GM12878 (cell line): ENCODE data around the gene ASAP2.

ENCODE experiments used
- CHD4 ChIP-seq: fragments of 200-600 bp; sonication (generic); IDR thresholded peaks from 2 replicates; pipeline ENCODE4 v1.6.1; 2016; ENCODE audit warnings: mild to moderate bottlenecking
- EZH2 ChIP-seq: IDR thresholded peaks from 2 replicates; pipeline ENCODE4 v1.6.1; 2012; ENCODE audit warnings: low read depth, mild to moderate bottlenecking, control low read depth, inconsistent platforms, low read length, borderline replicate concordance; ENCODE audit not compliant: control insufficient read depth
- FOXK2 ChIP-seq: fragments of 450-650 bp; IDR thresholded peaks from 2 replicates; pipeline ENCODE4 v1.6.1; 2017; ENCODE audit warnings: mild to moderate bottlenecking, moderate library complexity
- JUNB ChIP-seq: IDR thresholded peaks from 2 replicates; pipeline ENCODE4 v1.6.1; 2016; ENCODE audit warnings: antibody characterized with exemption, mild to moderate bottlenecking
- KDM1A ChIP-seq: fragments of 200-600 bp; sonication (generic); IDR thresholded peaks from 2 replicates; pipeline ENCODE4 v1.6.1; 2016; ENCODE audit warnings: borderline replicate concordance
- MTA2 ChIP-seq: fragments of 450-650 bp; IDR thresholded peaks from 2 replicates; pipeline ENCODE4 v1.6.1; 2016; ENCODE audit warnings: low read depth, mild to moderate bottlenecking, moderate library complexity
- MTA3 ChIP-seq: IDR thresholded peaks from 2 replicates; pipeline ENCODE4 v1.6.1; 2012; ENCODE audit warnings: low read length, inconsistent platforms, borderline replicate concordance
- NBN ChIP-seq: fragments of 450-650 bp; IDR thresholded peaks from 2 replicates; pipeline ENCODE4 v1.6.1; 2016
- RFX5 ChIP-seq: IDR thresholded peaks from 2 replicates; pipeline ENCODE4 v1.6.1; 2011; ENCODE audit warnings: low read depth, low read length, improper control_type of control experiment
- SREBF2 ChIP-seq: IDR thresholded peaks from 2 replicates; pipeline ENCODE4 v1.6.1; 2012; ENCODE audit warnings: mild to moderate bottlenecking, low read length
- ZNF274 ChIP-seq: IDR thresholded peaks from one replicate; pipeline ENCODE4 v1.8.0; 2011; ENCODE audit not compliant: insufficient read length, insufficient read depth
- TF ChIP-seq, protein P1 (sequence below): fragments of 450-650 bp; IDR thresholded peaks from 2 replicates; pipeline ENCODE4 v1.6.1; 2014; ENCODE audit warnings: mild to moderate bottlenecking
- TF ChIP-seq, protein P2 (sequence below): IDR thresholded peaks from 2 replicates; pipeline ENCODE4 v1.6.1; 2011; ENCODE audit warnings: low read depth, mild to moderate bottlenecking, low read length, moderate library complexity, borderline replicate concordance; ENCODE audit errors: extremely low read depth
- TF ChIP-seq, protein P3 (sequence below), 3 experiments: IDR thresholded peaks in 2 of 3; conservative IDR thresholded peaks in 1 of 3; 2 replicates each; pipeline ENCODE4 v1.5.1; 2011; ENCODE audit warnings: low read depth in 3 of 3, low read length in 3 of 3, mild to moderate bottlenecking in 3 of 3, control low read depth in 2 of 3, moderate library complexity in 2 of 3, inconsistent platforms in 1 of 3, mixed read lengths in 1 of 3; ENCODE audit not compliant: control insufficient read depth in 2 of 3, insufficient read depth in 1 of 3; ENCODE audit errors: extremely low read depth in 1 of 3

DNA sequence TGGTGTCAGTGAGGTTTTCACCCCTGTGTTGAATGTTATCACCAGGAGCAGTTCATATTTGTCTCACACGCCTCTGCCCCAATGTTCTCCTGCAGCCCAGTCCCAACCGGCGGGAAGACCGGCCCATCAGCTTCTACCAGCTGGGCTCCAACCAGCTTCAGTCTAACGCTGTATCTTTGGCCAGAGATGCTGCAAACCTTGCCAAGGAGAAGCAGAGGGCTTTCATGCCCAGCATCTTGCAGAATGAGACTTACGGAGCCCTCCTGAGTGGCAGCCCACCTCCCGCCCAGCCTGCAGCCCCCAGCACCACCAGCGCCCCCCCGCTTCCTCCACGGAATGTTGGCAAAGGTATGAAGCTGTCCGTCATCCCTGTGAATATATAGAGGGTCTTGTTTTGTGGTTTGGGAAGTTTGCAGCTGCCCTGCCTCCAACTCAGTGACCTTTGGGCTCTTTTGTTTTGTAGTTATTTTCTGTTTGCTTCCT is 181.6 kb downstream of the ASAP2 start:
- no peak for TF ChIP-seq NBN
- TF ChIP-seq RFX5: no peak
- TF ChIP-seq SREBF2: no peak
- TF ChIP-seq, protein P1, sequence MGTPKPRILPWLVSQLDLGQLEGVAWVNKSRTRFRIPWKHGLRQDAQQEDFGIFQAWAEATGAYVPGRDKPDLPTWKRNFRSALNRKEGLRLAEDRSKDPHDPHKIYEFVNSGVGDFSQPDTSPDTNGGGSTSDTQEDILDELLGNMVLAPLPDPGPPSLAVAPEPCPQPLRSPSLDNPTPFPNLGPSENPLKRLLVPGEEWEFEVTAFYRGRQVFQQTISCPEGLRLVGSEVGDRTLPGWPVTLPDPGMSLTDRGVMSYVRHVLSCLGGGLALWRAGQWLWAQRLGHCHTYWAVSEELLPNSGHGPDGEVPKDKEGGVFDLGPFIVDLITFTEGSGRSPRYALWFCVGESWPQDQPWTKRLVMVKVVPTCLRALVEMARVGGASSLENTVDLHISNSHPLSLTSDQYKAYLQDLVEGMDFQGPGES: no peak
- TF ChIP-seq ZNF274: no peak
- TF ChIP-seq, protein P2, sequence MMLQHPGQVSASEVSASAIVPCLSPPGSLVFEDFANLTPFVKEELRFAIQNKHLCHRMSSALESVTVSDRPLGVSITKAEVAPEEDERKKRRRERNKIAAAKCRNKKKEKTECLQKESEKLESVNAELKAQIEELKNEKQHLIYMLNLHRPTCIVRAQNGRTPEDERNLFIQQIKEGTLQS: no peak
- TF ChIP-seq, protein P3, sequence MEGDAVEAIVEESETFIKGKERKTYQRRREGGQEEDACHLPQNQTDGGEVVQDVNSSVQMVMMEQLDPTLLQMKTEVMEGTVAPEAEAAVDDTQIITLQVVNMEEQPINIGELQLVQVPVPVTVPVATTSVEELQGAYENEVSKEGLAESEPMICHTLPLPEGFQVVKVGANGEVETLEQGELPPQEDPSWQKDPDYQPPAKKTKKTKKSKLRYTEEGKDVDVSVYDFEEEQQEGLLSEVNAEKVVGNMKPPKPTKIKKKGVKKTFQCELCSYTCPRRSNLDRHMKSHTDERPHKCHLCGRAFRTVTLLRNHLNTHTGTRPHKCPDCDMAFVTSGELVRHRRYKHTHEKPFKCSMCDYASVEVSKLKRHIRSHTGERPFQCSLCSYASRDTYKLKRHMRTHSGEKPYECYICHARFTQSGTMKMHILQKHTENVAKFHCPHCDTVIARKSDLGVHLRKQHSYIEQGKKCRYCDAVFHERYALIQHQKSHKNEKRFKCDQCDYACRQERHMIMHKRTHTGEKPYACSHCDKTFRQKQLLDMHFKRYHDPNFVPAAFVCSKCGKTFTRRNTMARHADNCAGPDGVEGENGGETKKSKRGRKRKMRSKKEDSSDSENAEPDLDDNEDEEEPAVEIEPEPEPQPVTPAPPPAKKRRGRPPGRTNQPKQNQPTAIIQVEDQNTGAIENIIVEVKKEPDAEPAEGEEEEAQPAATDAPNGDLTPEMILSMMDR (IDR thresholded peaks at IDR 0.05 in 2 of 3, conservative IDR thresholded peaks at IDR 0.05 in 1 of 3; ENCODE audit: control insufficient read depth in 2 of 3, extremely low read depth in 1 of 3, insufficient read depth in 1 of 3, low read depth in 3 of 3, low read length in 3 of 3): no peak
- TF ChIP-seq MTA3: no peak
- no peak for TF ChIP-seq MTA2
- no peak for TF ChIP-seq CHD4
- TF ChIP-seq JUNB: no peak
- TF ChIP-seq FOXK2: no peak
- no peak for TF ChIP-seq KDM1A
- TF ChIP-seq EZH2: no peak
